WTC11 (cell line): ENCODE results near the gene RASL10A.

ENCODE experiments used
- CREM ChIP-seq: sonication (generic); formaldehyde crosslinking; IDR thresholded peaks from 2 replicates; pipeline ENCODE4 v1.8.1; 2022; ENCODE audit warnings: mild to moderate bottlenecking, missing genetic modification reagents, moderate library complexity
- CTCF ChIP-seq: fragments of 200-600 bp; IDR thresholded peaks from 2 replicates; pipeline ENCODE4 v1.8.0; 2022; ENCODE audit warnings: antibody characterized with exemption
- E2F5 ChIP-seq: sonication (generic); formaldehyde crosslinking; IDR thresholded peaks from 2 replicates; pipeline ENCODE4 v1.8.1; 2022; ENCODE audit warnings: mild to moderate bottlenecking, moderate library complexity, missing genetic modification reagents
- ETV6 ChIP-seq: sonication (generic); formaldehyde crosslinking; IDR thresholded peaks from 2 replicates; pipeline ENCODE4 v1.8.1; 2022; ENCODE audit warnings: mild to moderate bottlenecking, missing genetic modification reagents
- TEAD1 ChIP-seq: sonication (generic); formaldehyde crosslinking; IDR thresholded peaks from 2 replicates; pipeline ENCODE4 v1.8.0; 2022; ENCODE audit warnings: mild to moderate bottlenecking, missing genetic modification reagents
- ZNF263 ChIP-seq: sonication (generic); formaldehyde crosslinking; IDR thresholded peaks from 2 replicates; pipeline ENCODE4 v1.8.1; 2022; ENCODE audit warnings: low read depth, mild to moderate bottlenecking, moderate library complexity, missing genetic modification reagents

GRCh38 chr22:29265305-29265704, 50.2 kb downstream of the RASL10A start:
- TF ChIP-seq TEAD1 (CRISPR knock-in tag), result no peak
- no peak for TF ChIP-seq ZNF263 (CRISPR knock-in tag)
- TF ChIP-seq E2F5, result no peak
- no peak for TF ChIP-seq CTCF
- no peak for TF ChIP-seq CREM
- no peak for TF ChIP-seq ETV6 (CRISPR knock-in tag)
